Measurements from ENCODE around the gene ZNRF2. TPM values are rescaled to one million over a fixed set of nuclear protein-coding genes. Genes with fewer than 3 reads are reported as not detected.

The ZNRF2 gene
- polyA plus RNA-seq, 1 of the 3 experiments (the other 2 are of a cell fraction), result 4.0 TPM

DNA sequence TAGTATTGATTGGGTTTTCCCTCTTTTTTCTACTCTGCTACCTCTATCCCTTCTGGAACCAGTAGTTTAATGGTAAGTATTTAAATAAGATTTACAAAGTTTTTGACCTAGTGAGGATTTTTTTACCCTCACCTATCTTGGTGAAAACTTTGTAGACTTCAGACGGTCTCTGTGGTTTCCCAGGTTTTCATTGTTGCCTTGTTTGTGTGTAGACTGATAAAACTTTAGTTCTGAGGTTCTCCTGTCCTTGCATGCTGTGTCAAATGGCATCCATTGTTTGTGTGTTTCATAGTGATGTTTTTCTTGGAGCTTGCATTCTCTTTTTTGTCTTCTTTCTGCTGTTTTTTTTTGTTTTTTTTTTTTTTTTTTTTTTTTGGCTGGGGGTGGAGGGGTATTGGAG is 22.6 kb downstream of the ZNRF2 start (continued):
- TF ChIP-seq, protein P1, sequence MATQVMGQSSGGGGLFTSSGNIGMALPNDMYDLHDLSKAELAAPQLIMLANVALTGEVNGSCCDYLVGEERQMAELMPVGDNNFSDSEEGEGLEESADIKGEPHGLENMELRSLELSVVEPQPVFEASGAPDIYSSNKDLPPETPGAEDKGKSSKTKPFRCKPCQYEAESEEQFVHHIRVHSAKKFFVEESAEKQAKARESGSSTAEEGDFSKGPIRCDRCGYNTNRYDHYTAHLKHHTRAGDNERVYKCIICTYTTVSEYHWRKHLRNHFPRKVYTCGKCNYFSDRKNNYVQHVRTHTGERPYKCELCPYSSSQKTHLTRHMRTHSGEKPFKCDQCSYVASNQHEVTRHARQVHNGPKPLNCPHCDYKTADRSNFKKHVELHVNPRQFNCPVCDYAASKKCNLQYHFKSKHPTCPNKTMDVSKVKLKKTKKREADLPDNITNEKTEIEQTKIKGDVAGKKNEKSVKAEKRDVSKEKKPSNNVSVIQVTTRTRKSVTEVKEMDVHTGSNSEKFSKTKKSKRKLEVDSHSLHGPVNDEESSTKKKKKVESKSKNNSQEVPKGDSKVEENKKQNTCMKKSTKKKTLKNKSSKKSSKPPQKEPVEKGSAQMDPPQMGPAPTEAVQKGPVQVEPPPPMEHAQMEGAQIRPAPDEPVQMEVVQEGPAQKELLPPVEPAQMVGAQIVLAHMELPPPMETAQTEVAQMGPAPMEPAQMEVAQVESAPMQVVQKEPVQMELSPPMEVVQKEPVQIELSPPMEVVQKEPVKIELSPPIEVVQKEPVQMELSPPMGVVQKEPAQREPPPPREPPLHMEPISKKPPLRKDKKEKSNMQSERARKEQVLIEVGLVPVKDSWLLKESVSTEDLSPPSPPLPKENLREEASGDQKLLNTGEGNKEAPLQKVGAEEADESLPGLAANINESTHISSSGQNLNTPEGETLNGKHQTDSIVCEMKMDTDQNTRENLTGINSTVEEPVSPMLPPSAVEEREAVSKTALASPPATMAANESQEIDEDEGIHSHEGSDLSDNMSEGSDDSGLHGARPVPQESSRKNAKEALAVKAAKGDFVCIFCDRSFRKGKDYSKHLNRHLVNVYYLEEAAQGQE (IDR thresholded peaks at IDR 0.05; ENCODE audit: low read depth, low read length), result no peak
- TF ChIP-seq FOXJ3 (CRISPR knock-in tag; IDR thresholded peaks at IDR 0.05), result no peak
- TF ChIP-seq, protein P2, sequence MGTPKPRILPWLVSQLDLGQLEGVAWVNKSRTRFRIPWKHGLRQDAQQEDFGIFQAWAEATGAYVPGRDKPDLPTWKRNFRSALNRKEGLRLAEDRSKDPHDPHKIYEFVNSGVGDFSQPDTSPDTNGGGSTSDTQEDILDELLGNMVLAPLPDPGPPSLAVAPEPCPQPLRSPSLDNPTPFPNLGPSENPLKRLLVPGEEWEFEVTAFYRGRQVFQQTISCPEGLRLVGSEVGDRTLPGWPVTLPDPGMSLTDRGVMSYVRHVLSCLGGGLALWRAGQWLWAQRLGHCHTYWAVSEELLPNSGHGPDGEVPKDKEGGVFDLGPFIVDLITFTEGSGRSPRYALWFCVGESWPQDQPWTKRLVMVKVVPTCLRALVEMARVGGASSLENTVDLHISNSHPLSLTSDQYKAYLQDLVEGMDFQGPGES (IDR thresholded peaks at IDR 0.05; ENCODE audit: low read depth, low read length), result no peak
- TF ChIP-seq EZH2phosphoT487 (IDR thresholded peaks at IDR 0.05; ENCODE audit: borderline replicate concordance, low read depth), result no peak
- TF ChIP-seq FOXM1 (IDR thresholded peaks at IDR 0.05; ENCODE audit: low read depth), result no peak
- TF ChIP-seq RAD21 (IDR thresholded peaks at IDR 0.05; ENCODE audit: low read length), result no peak
- TF ChIP-seq MXI1 (IDR thresholded peaks at IDR 0.05; ENCODE audit: low read depth, low read length), result no peak
- no peak for TF ChIP-seq CHD2 (IDR thresholded peaks at IDR 0.05; ENCODE audit: low read length, partially characterized antibody)
- TF ChIP-seq, protein P3, sequence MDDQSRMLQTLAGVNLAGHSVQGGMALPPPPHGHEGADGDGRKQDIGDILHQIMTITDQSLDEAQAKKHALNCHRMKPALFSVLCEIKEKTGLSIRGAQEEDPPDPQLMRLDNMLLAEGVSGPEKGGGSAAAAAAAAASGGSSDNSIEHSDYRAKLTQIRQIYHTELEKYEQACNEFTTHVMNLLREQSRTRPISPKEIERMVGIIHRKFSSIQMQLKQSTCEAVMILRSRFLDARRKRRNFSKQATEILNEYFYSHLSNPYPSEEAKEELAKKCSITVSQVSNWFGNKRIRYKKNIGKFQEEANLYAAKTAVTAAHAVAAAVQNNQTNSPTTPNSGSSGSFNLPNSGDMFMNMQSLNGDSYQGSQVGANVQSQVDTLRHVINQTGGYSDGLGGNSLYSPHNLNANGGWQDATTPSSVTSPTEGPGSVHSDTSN (IDR thresholded peaks at IDR 0.05), result no peak
- TF ChIP-seq CTCF (IDR thresholded peaks at IDR 0.05), result no peak

DNA sequence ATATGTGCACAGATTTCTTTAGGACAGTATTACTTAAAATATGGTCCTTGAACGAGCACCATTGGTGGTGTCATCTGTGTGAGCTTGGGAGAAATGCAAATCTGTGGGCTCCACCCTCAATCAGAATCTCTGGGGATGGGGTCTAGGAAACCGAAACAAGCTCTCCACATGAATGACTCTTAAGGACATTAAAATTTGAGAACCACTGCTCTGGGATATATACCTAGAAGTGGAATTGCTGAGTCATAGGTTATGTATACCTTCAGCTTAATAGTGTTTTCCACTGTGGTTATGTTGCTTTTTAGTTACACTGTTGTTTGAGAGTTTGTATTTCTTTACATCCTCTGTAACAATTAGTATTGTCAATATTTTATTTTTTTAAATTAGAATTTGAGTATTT is 24.0 kb downstream of the ZNRF2 start:
- H3K9me2 ChIP-seq, result no peaks in the 10 kb centered on the region
- peaks cover 0 to 2% of the 10 kb centered on the region in 2 experiments; a peak in 3 of 4 replicates for H3K4me1 ChIP-seq (ENCODE audit: control insufficient read depth in 1 of 2, insufficient read depth in 2 of 2, low read depth in 1 of 2, low read length in 1 of 2)
- H3K4me2 ChIP-seq, result no peak overlapping the region
- no peaks in the 10 kb centered on the region for H3K27me3 ChIP-seq (ENCODE audit: insufficient read depth)
- DNase-seq, result no peak
- no peak overlapping the region for H2AFZ ChIP-seq (ENCODE audit: low read depth)
- peaks cover 69% of the 10 kb centered on the region for H3K79me2 ChIP-seq (ENCODE audit: insufficient read depth)
- no peaks in the 10 kb centered on the region for H3K36me3 ChIP-seq (replicated peaks in 1 of 2; ENCODE audit: control insufficient read depth in 1 of 2, insufficient read depth in 2 of 2, low read length in 1 of 2)
- H3K27ac ChIP-seq (ENCODE audit: low read depth in 2 of 2, low read length in 1 of 2), result no peak overlapping the region
- POLR2A ChIA-PET, result no interaction called here
- H3K9ac ChIP-seq, result no peak overlapping the region
- CTCF ChIA-PET, result interaction anchor here (1.0 to 1.9 kb wide), 2 partner anchors 9 to 40 kb away, joined by 4 to 6 read pairs; no protein-coding TSS in a partner anchor
- H3K4me3 ChIP-seq (ENCODE audit: low read depth in 2 of 2, low read length in 1 of 2), result no peak overlapping the region
- no peaks in the 10 kb centered on the region for H3K9me3 ChIP-seq
- TF ChIP-seq CTCF (IDR thresholded peaks at IDR 0.05) (no peak), YY1 (IDR thresholded peaks at IDR 0.05; ENCODE audit: low read depth) (no peak), GATA2 (CRISPR knock-in tag; IDR thresholded peaks at IDR 0.05) (no peak), EP300 (IDR thresholded peaks at IDR 0.05; ENCODE audit: borderline replicate concordance in 1 of 2, low read depth in 1 of 2, low read length in 1 of 2) (no peak), FOXJ3 (CRISPR knock-in tag; IDR thresholded peaks at IDR 0.05) (no peak), ELF1 (IDR thresholded peaks at IDR 0.05) (no peak), SIN3A (IDR thresholded peaks at IDR 0.05; ENCODE audit: borderline replicate concordance, low read depth, low read length) (no peak), TAF1 (IDR thresholded peaks at IDR 0.05; ENCODE audit: borderline replicate concordance, low read depth, low read length) (no peak), NRF1 (IDR thresholded peaks at IDR 0.05; ENCODE audit: low read depth, low read length) (no peak), RFX5 (IDR thresholded peaks at IDR 0.05; ENCODE audit: low read length) (no peak), RCOR1 (IDR thresholded peaks at IDR 0.05; ENCODE audit: low read length) (no peak), POLR2AphosphoS5 (IDR thresholded peaks at IDR 0.05; ENCODE audit: low read depth, low read length) (no peak), RAD21 (IDR thresholded peaks at IDR 0.05; ENCODE audit: low read length) (no peak), NFIC (IDR thresholded peaks at IDR 0.05; ENCODE audit: borderline replicate concordance) (no peak)
- no peaks in the 10 kb centered on the region for H3F3A ChIP-seq (replicated peaks; ENCODE audit: insufficient read depth)
- 88% methylated on average over 2 of the region's 2 CpGs for WGBS (ENCODE audit: low lambda C conversion rate)
- peaks cover 5% of the 10 kb centered on the region; the same call in 1 of the 2 replicates for H4K20me1 ChIP-seq (ENCODE audit: insufficient read depth)
